Measurements from ENCODE around the gene KIF26A.

The KIF26A gene

DNA sequence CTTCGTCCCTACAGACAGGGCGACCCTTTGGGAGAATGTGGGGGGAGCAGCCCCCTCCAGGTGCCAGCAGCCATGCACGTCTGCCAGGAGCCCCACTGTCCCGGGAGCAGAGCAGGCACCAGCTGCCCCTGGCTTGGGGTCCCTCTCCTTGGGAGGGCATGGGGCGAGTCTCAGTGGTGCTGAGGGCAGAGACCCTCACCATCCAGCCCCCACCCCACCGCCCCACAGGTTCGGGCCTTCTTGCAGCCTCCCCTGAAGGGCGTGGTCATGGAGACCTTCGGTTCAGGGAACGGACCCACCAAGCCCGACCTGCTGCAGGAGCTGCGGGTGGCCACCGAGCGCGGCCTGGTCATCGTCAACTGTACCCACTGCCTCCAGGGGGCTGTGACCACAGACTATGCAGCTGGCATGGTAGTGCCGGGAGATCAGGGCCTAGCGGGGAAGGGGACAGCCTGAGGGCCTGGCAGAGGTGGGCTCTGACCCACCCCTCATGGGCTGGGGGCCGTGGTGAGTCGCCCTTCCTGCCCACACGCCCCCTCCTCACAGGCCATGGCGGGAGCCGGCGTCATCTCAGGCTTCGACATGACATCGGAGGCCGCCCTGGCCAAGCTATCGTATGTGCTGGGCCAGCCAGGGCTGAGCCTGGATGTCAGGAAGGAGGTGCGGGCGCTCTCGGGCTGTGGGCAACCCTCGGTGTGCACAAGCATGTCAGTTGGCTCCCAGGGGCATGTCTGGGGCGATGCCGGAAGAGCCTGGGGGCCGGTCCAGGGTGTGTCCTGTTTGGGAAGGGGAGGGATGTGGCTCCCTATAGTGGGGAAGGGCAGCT lies 34.1 kb upstream of the KIF26A start:
- Histone ChIP-seq H4K8ac (ENCODE audit: low read depth, low read length) (no peak overlapping the region), H3K79me1 (ENCODE audit: low read length) (no peaks in the 10 kb centered on the region), H4K5ac (ENCODE audit: low read length) (no peak overlapping the region), H3K79me2 (ENCODE audit: control insufficient read depth, insufficient read depth, low read length) (no peaks in the 10 kb centered on the region), H2BK120ac (ENCODE audit: low read depth, low read length) (no peak overlapping the region), H2BK15ac (replicated peaks; ENCODE audit: low read depth) (no peak overlapping the region), H3K9ac (ENCODE audit: low read length) (no peak overlapping the region), H2AK5ac (ENCODE audit: low read length) (no peak overlapping the region), H3K4me3 (ENCODE audit: low read length) (no peak overlapping the region), H3K23ac (ENCODE audit: low read length) (no peak overlapping the region), H3K56ac (ENCODE audit: low read length) (no peak overlapping the region), H3K4me2 (ENCODE audit: low read length) (no peak overlapping the region), H3K27me3 (ENCODE audit: insufficient read depth, low read length, poor library complexity) (no peaks in the 10 kb centered on the region), H3K36me3 (ENCODE audit: control insufficient read depth, insufficient read depth, low read length) (no peaks in the 10 kb centered on the region), H3K18ac (ENCODE audit: low read length) (no peak overlapping the region), H3K4me1 (ENCODE audit: control insufficient read depth, low read depth, low read length) (no peaks in the 10 kb centered on the region), H3K27ac (ENCODE audit: low read depth, low read length) (no peak overlapping the region), H3K4ac (ENCODE audit: low read depth, low read length) (no peak overlapping the region), H2BK5ac (ENCODE audit: low read length) (no peak overlapping the region)
- WGBS (ENCODE audit: extremely low coverage, insufficient coverage, low lambda C conversion rate), result no CpG with 5 or more reads among the region's 35 CpGs
- no peak for DNase-seq

GRCh38 chr14:104105071-104105821 lies 33.1 kb upstream of the KIF26A start:
- Histone ChIP-seq H3K36me3 (ENCODE audit: control insufficient read depth, insufficient read depth, low read length) (no peaks in the 10 kb centered on the region), H3K27me3 (ENCODE audit: insufficient read depth, low read length, poor library complexity) (no peaks in the 10 kb centered on the region), H3K79me2 (ENCODE audit: control insufficient read depth, insufficient read depth, low read length) (no peaks in the 10 kb centered on the region), H2BK5ac (ENCODE audit: low read length) (no peak overlapping the region), H3K4me2 (ENCODE audit: low read length) (no peak overlapping the region), H2BK15ac (replicated peaks; ENCODE audit: low read depth) (no peak overlapping the region), H4K5ac (ENCODE audit: low read length) (no peak overlapping the region), H3K27ac (ENCODE audit: low read depth, low read length) (no peak overlapping the region), H4K8ac (ENCODE audit: low read depth, low read length) (no peak overlapping the region), H3K9ac (ENCODE audit: low read length) (no peak overlapping the region), H3K18ac (ENCODE audit: low read length) (no peak overlapping the region), H3K79me1 (ENCODE audit: low read length) (no peaks in the 10 kb centered on the region), H3K23ac (ENCODE audit: low read length) (no peak overlapping the region), H2BK120ac (ENCODE audit: low read depth, low read length) (no peak overlapping the region), H3K4ac (ENCODE audit: low read depth, low read length) (no peak overlapping the region), H2AK5ac (ENCODE audit: low read length) (no peak overlapping the region), H3K4me1 (ENCODE audit: control insufficient read depth, low read depth, low read length) (no peaks in the 10 kb centered on the region), H3K56ac (ENCODE audit: low read length) (no peak overlapping the region), H3K4me3 (ENCODE audit: low read length) (no peak overlapping the region)
- DNase-seq, result no peak
- no CpG with 5 or more reads among the region's 27 CpGs for WGBS (ENCODE audit: extremely low coverage, insufficient coverage, low lambda C conversion rate)

DNA sequence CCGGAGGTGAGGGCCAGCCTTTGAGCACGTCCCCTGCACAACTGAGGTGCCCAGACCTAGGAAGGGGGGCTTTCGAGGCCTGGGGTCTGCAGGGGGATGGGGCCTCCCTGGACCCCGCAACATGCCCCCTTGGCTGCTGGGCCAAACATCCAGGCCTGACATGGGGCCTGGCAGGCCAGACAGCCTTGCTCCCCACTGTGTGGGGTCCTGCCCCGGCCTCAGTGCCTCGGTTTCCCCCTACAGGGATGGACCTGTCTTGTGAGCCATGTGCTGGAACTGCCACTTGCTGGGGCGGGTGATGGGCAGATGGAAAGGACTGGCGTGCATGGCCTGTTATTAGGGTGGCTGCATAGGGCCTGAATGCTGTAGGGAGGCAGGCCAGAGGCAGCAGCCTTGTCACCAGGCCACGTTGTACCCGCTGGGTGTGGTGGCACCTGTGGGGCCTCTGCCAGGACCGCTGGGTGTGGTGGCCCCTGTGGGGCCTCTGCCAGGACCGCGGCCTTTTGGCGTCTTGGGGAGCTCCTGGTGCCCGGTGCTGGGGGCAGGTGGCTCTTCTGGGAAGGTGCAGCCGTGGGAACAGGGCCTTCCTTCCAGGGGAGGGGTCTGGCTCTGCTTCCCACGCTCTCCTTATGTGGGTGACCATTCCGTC lies 32.4 kb upstream of the KIF26A start:
- Histone ChIP-seq H3K36me3 (ENCODE audit: control insufficient read depth, insufficient read depth, low read length) (no peaks in the 10 kb centered on the region), H3K4me2 (ENCODE audit: low read length) (no peak overlapping the region), H2BK15ac (replicated peaks; ENCODE audit: low read depth) (no peak overlapping the region), H3K79me2 (ENCODE audit: control insufficient read depth, insufficient read depth, low read length) (no peaks in the 10 kb centered on the region), H3K56ac (ENCODE audit: low read length) (no peak overlapping the region), H3K27me3 (ENCODE audit: insufficient read depth, low read length, poor library complexity) (no peaks in the 10 kb centered on the region), H3K4me3 (ENCODE audit: low read length) (no peak overlapping the region), H4K8ac (ENCODE audit: low read depth, low read length) (no peak overlapping the region), H3K18ac (ENCODE audit: low read length) (no peak overlapping the region), H3K79me1 (ENCODE audit: low read length) (no peaks in the 10 kb centered on the region), H2BK120ac (ENCODE audit: low read depth, low read length) (no peak overlapping the region), H3K4ac (ENCODE audit: low read depth, low read length) (no peak overlapping the region), H3K23ac (ENCODE audit: low read length) (no peak overlapping the region), H3K9ac (ENCODE audit: low read length) (no peak overlapping the region), H2BK5ac (ENCODE audit: low read length) (no peak overlapping the region), H3K4me1 (ENCODE audit: control insufficient read depth, low read depth, low read length) (no peaks in the 10 kb centered on the region), H2AK5ac (ENCODE audit: low read length) (no peak overlapping the region), H3K27ac (ENCODE audit: low read depth, low read length) (no peak overlapping the region), H4K5ac (ENCODE audit: low read length) (no peak overlapping the region)
- WGBS (ENCODE audit: extremely low coverage, insufficient coverage, low lambda C conversion rate), result no CpG with 5 or more reads among the region's 18 CpGs
- no peak for DNase-seq

- Histone ChIP-seq H2BK15ac (replicated peaks; ENCODE audit: low read depth) (no peak overlapping the region), H3K4me3 (ENCODE audit: low read length) (no peak overlapping the region), H3K79me2 (ENCODE audit: control insufficient read depth, insufficient read depth, low read length) (no peaks in the 10 kb centered on the region), H4K5ac (ENCODE audit: low read length) (no peak overlapping the region), H3K27ac (ENCODE audit: low read depth, low read length) (no peak overlapping the region), H3K4me2 (ENCODE audit: low read length) (no peak overlapping the region), H3K79me1 (ENCODE audit: low read length) (no peaks in the 10 kb centered on the region), H3K18ac (ENCODE audit: low read length) (no peak overlapping the region), H3K4ac (ENCODE audit: low read depth, low read length) (no peak overlapping the region), H2BK120ac (ENCODE audit: low read depth, low read length) (no peak overlapping the region), H2BK5ac (ENCODE audit: low read length) (no peak overlapping the region), H3K4me1 (ENCODE audit: control insufficient read depth, low read depth, low read length) (no peaks in the 10 kb centered on the region), H3K23ac (ENCODE audit: low read length) (no peak overlapping the region), H2AK5ac (ENCODE audit: low read length) (no peak overlapping the region), H3K36me3 (ENCODE audit: control insufficient read depth, insufficient read depth, low read length) (no peaks in the 10 kb centered on the region), H3K56ac (ENCODE audit: low read length) (no peak overlapping the region), H3K9ac (ENCODE audit: low read length) (no peak overlapping the region), H4K8ac (ENCODE audit: low read depth, low read length) (no peak overlapping the region), H3K27me3 (ENCODE audit: insufficient read depth, low read length, poor library complexity) (no peaks in the 10 kb centered on the region)
- no peak for DNase-seq
- WGBS (ENCODE audit: extremely low coverage, insufficient coverage, low lambda C conversion rate), result no CpG with 5 or more reads among the region's 20 CpGs
These were observed 31.9 kb upstream of the KIF26A start for GRCh38 chr14:104106471-104106991.

DNA sequence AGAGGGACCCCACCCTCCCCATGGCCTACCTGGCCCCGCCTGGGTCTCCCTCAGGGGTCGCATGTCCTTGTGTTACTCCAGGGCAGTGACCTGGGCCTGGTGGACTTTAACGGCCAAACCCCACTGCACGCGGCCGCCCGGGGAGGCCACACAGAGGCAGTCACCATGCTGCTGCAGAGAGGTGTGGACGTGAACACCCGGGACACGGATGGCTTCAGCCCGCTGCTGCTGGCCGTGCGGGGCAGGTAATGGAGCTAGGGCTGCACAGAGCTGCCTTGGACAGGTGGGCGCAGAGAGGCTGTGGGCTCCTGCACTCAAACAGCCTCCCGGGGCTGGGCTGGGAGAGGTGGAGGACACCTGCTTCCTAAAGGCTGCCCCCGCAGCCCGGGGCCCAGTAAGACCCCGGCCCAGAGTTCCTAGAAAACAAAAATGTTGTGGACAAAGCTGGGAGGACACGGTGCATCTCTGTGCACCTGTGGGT lies 31.2 kb upstream of the KIF26A start:
- no peaks in the 10 kb centered on the region for H3K4me1 ChIP-seq (ENCODE audit: control insufficient read depth, low read depth, low read length)
- H4K8ac ChIP-seq (ENCODE audit: low read depth, low read length), result no peak overlapping the region
- H2BK5ac ChIP-seq (ENCODE audit: low read length), result no peak overlapping the region
- no peaks in the 10 kb centered on the region for H3K79me1 ChIP-seq (ENCODE audit: low read length)
- no peak overlapping the region for H4K5ac ChIP-seq (ENCODE audit: low read length)
- H3K27ac ChIP-seq (ENCODE audit: low read depth, low read length), result no peak overlapping the region
- H3K9ac ChIP-seq (ENCODE audit: low read length), result no peak overlapping the region
- no peaks in the 10 kb centered on the region for H3K27me3 ChIP-seq (ENCODE audit: insufficient read depth, low read length, poor library complexity)
- H3K36me3 ChIP-seq (ENCODE audit: control insufficient read depth, insufficient read depth, low read length), result no peaks in the 10 kb centered on the region
- no peak overlapping the region for H3K18ac ChIP-seq (ENCODE audit: low read length)
- H2AK5ac ChIP-seq (ENCODE audit: low read length), result no peak overlapping the region
- no peak overlapping the region for H2BK15ac ChIP-seq (replicated peaks; ENCODE audit: low read depth)
- H3K4ac ChIP-seq (ENCODE audit: low read depth, low read length), result no peak overlapping the region
- no peak overlapping the region for H2BK120ac ChIP-seq (ENCODE audit: low read depth, low read length)
- H3K4me2 ChIP-seq (ENCODE audit: low read length), result no peak overlapping the region
- H3K23ac ChIP-seq (ENCODE audit: low read length), result no peak overlapping the region
- DNase-seq, result no peak
- no peaks in the 10 kb centered on the region for H3K79me2 ChIP-seq (ENCODE audit: control insufficient read depth, insufficient read depth, low read length)
- WGBS (ENCODE audit: extremely low coverage, insufficient coverage, low lambda C conversion rate), result no CpG with 5 or more reads among the region's 19 CpGs
- no peak overlapping the region for H3K56ac ChIP-seq (ENCODE audit: low read length)
- H3K4me3 ChIP-seq (ENCODE audit: low read length), result no peak overlapping the region
